Gastroesophageal sphincter (tissue), 3 donors: ENCODE data around the gene COL18A1.

ENCODE experiments used
- POLR2A ChIP-seq, 2 donors: fragments of 450-650 bp; IDR thresholded peaks; one replicate each; pipeline ENCODE4 v1.6.1; 2017; ENCODE audit warnings: antibody characterized with exemption in 2 of 2, mild to moderate bottlenecking in 2 of 2, moderate library complexity in 1 of 2
- TF ChIP-seq, protein P1 (sequence below), 4 experiments: fragments of 200-600 bp in 2 of 4; fragments of 450-650 bp in 2 of 4; sonication (generic) in 1 of 4; IDR thresholded peaks; one replicate each; pipeline ENCODE4 v1.5.1; 2017 to 2019; ENCODE audit warnings: antibody characterized with exemption in 4 of 4, mild to moderate bottlenecking in 2 of 4, moderate library complexity in 2 of 4

DNA sequence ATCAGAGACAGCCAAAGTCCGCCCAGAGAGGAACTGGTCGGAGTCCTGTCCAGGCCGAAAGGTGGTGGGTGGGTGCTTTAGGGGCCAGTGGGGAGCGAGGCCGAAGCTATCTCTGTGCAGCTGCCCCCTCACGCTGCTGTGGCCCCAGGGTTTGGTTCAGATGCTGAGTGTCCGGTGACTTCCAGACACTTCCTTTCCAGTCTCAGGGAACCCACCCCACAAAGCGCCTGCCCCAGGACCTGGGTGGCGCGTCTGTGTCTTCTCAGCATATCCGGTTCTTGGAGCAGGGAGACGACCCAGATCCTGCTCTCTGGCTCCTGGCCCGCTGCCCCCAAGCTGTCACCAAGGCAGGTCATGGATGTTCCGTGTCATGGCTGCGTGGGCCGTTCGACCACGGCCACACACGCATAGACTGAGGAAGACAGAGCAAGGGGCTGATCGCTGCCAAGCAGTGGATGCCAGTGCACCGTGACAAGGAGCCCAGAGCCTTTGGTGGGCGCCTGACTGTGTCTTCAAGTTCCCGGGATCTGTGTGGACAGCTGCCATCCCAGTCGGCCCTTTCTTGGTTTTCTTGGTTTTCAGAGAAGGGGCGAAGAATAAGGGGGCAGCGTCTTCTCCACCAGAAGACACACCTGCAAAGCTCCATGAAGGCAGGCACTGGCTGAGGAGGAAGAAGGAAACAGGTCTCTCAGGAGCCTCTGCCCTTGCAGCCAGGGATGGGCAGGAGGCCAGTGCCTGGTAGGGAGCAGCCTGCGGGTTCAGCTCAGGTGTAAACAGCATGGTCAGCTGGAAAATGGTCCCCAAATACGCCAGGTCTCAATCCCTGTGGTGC is 22.9 kb upstream of the COL18A1 start:
- TF ChIP-seq POLR2A (IDR thresholded peaks at IDR 0.05), result no peak
- TF ChIP-seq, protein P1, sequence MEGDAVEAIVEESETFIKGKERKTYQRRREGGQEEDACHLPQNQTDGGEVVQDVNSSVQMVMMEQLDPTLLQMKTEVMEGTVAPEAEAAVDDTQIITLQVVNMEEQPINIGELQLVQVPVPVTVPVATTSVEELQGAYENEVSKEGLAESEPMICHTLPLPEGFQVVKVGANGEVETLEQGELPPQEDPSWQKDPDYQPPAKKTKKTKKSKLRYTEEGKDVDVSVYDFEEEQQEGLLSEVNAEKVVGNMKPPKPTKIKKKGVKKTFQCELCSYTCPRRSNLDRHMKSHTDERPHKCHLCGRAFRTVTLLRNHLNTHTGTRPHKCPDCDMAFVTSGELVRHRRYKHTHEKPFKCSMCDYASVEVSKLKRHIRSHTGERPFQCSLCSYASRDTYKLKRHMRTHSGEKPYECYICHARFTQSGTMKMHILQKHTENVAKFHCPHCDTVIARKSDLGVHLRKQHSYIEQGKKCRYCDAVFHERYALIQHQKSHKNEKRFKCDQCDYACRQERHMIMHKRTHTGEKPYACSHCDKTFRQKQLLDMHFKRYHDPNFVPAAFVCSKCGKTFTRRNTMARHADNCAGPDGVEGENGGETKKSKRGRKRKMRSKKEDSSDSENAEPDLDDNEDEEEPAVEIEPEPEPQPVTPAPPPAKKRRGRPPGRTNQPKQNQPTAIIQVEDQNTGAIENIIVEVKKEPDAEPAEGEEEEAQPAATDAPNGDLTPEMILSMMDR (IDR thresholded peaks at IDR 0.05), result no peak
